Astrocyte (in vitro differentiated cells and primary cell): ENCODE measurements around the gene ITSN1.

Experiments
- CTCF ChIP-seq: IDR thresholded peaks from 2 replicates; pipeline ENCODE4 v1.5.1; 2011; ENCODE audit warnings: low read depth, mild to moderate bottlenecking, inconsistent platforms, low read length, moderate library complexity; ENCODE audit not compliant: insufficient read depth
- EZH2 ChIP-seq: IDR thresholded peaks from 2 replicates; pipeline ENCODE4 v1.6.1; 2012; ENCODE audit warnings: mild to moderate bottlenecking, low read length, inconsistent platforms; ENCODE audit not compliant: insufficient read depth

- TF ChIP-seq CTCF (no peak), EZH2 (no peak)
These were observed 199.3 kb downstream of the ITSN1 start for GRCh38 chr21:33841561-33841960.
